ENCODE data around the gene ARFGAP2.
"Not testable (repeated sequence)": the region's sequence is repeated elsewhere in the genome, so short reads cannot be mapped to it uniquely, and the experiment has no call there.

ARFGAP2 gene

GRCh38 chr11:47201015-47201414 lies 24.3 kb upstream of the ARFGAP2 start:
- no peaks in the 10 kb centered on the region for H3K4me1 ChIP-seq (ENCODE audit: insufficient read depth, low read length, poor library complexity, severe bottlenecking)
- no peaks in the 10 kb centered on the region for H3K9me2 ChIP-seq (replicated peaks; ENCODE audit: low read depth, low read length)
- no peaks in the 10 kb centered on the region for H3F3A ChIP-seq (ENCODE audit: low read depth)
- no peak overlapping the region for H3K9ac ChIP-seq (ENCODE audit: low read depth, low read length, poor library complexity, severe bottlenecking)
- TF ChIP-seq EZH2phosphoT487 (IDR thresholded peaks at IDR 0.05; ENCODE audit: borderline replicate concordance) (no peak), CTCF (conservative IDR thresholded peaks at IDR 0.05; ENCODE audit: low read length) (no peak)
- no peaks in the 10 kb centered on the region for H3K79me2 ChIP-seq (ENCODE audit: insufficient read depth, low read length)
- H3K27me3 ChIP-seq (ENCODE audit: insufficient read depth, low read length, poor library complexity, severe bottlenecking), result no peaks in the 10 kb centered on the region
- H4K20me1 ChIP-seq (ENCODE audit: insufficient read depth, low read length, poor library complexity, severe bottlenecking), result no peaks in the 10 kb centered on the region
- no peak overlapping the region for H3K4me3 ChIP-seq (ENCODE audit: low read length, poor library complexity, severe bottlenecking)
- no peaks in the 10 kb centered on the region for H3K9me3 ChIP-seq (ENCODE audit: insufficient read depth, low read depth, low read length)
- no peaks in the 10 kb centered on the region for H3K36me3 ChIP-seq (ENCODE audit: insufficient read depth, low read length)
- H3K4me2 ChIP-seq (ENCODE audit: low read depth, low read length, poor library complexity, severe bottlenecking), result no peak overlapping the region
- H2AFZ ChIP-seq (ENCODE audit: low read length), result no peak overlapping the region

DNA sequence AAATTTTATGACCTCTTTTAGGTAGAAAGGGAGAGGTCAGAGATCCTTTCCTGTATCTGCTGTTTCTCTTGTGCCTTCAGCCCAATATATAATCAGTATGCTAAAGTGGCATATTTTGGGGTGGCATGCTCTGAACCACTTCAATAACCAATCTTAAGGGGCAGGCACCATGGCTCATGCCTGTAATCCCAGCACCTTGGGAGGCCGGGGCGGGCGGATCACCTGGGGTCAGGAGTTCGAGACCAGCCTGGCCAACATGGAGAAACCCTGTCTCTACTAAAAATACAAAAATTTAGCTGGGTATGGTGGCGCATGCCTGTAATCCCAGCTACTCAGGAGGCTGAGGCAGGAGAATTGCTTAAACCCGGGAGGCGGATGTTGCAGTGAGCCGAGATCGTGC lies 21.5 kb upstream of the ARFGAP2 start:
- not testable (repeated sequence) for H4K20me1 ChIP-seq (ENCODE audit: insufficient read depth, low read length, poor library complexity, severe bottlenecking); H3K4me1 ChIP-seq (ENCODE audit: insufficient read depth, low read length, poor library complexity, severe bottlenecking); H3K79me2 ChIP-seq (ENCODE audit: insufficient read depth, low read length); H3K9me3 ChIP-seq (ENCODE audit: insufficient read depth, low read depth, low read length); H3K4me3 ChIP-seq (ENCODE audit: low read length, poor library complexity, severe bottlenecking); H3K27me3 ChIP-seq (ENCODE audit: insufficient read depth, low read length, poor library complexity, severe bottlenecking); H3F3A ChIP-seq (ENCODE audit: low read depth); H3K36me3 ChIP-seq (ENCODE audit: insufficient read depth, low read length); H2AFZ ChIP-seq (ENCODE audit: low read length); H3K9me2 ChIP-seq (replicated peaks; ENCODE audit: low read depth, low read length); H3K9ac ChIP-seq (ENCODE audit: low read depth, low read length, poor library complexity, severe bottlenecking); H3K4me2 ChIP-seq (ENCODE audit: low read depth, low read length, poor library complexity, severe bottlenecking)

GRCh38 chr11:47192111-47192510 lies 15.4 kb upstream of the ARFGAP2 start:
- no peak for TF ChIP-seq EZH2phosphoT487 (IDR thresholded peaks at IDR 0.05; ENCODE audit: borderline replicate concordance)
- no peak for TF ChIP-seq CTCF (conservative IDR thresholded peaks at IDR 0.05; ENCODE audit: low read length)
- Histone ChIP-seq H3K4me2 (ENCODE audit: low read depth, low read length, poor library complexity, severe bottlenecking) (no peak overlapping the region), H3F3A (ENCODE audit: low read depth) (no peaks in the 10 kb centered on the region)

GRCh38 chr11:47191137-47191536 lies 14.5 kb upstream of the ARFGAP2 start:
- H4K20me1 ChIP-seq (ENCODE audit: insufficient read depth, low read length, poor library complexity, severe bottlenecking); H3K79me2 ChIP-seq (ENCODE audit: insufficient read depth, low read length); H3K4me1 ChIP-seq (ENCODE audit: insufficient read depth, low read length, poor library complexity, severe bottlenecking); H3K36me3 ChIP-seq (ENCODE audit: insufficient read depth, low read length); H3K9ac ChIP-seq (ENCODE audit: low read depth, low read length, poor library complexity, severe bottlenecking); H3K4me3 ChIP-seq (ENCODE audit: low read length, poor library complexity, severe bottlenecking); H2AFZ ChIP-seq (ENCODE audit: low read length); H3F3A ChIP-seq (ENCODE audit: low read depth); H3K4me2 ChIP-seq (ENCODE audit: low read depth, low read length, poor library complexity, severe bottlenecking); H3K9me3 ChIP-seq (ENCODE audit: insufficient read depth, low read depth, low read length); H3K9me2 ChIP-seq (replicated peaks; ENCODE audit: low read depth, low read length): not testable (repeated sequence)
- H3K27me3 ChIP-seq (ENCODE audit: insufficient read depth, low read length, poor library complexity, severe bottlenecking), result peaks cover 15% of the 10 kb centered on the region

More at GRCh38 chr11:47192111-47192510, 15.4 kb upstream of the ARFGAP2 start:
- Histone ChIP-seq H3K79me2 (ENCODE audit: insufficient read depth, low read length) (no peaks in the 10 kb centered on the region), H3K9me2 (replicated peaks; ENCODE audit: low read depth, low read length) (no peaks in the 10 kb centered on the region), H2AFZ (ENCODE audit: low read length) (no peak overlapping the region), H3K36me3 (ENCODE audit: insufficient read depth, low read length) (no peaks in the 10 kb centered on the region), H3K27me3 (ENCODE audit: insufficient read depth, low read length, poor library complexity, severe bottlenecking) (peaks cover 8% of the 10 kb centered on the region), H3K9me3 (ENCODE audit: insufficient read depth, low read depth, low read length) (no peaks in the 10 kb centered on the region), H3K9ac (ENCODE audit: low read depth, low read length, poor library complexity, severe bottlenecking) (no peak overlapping the region), H3K4me3 (ENCODE audit: low read length, poor library complexity, severe bottlenecking) (no peak overlapping the region), H4K20me1 (ENCODE audit: insufficient read depth, low read length, poor library complexity, severe bottlenecking) (no peaks in the 10 kb centered on the region), H3K4me1 (ENCODE audit: insufficient read depth, low read length, poor library complexity, severe bottlenecking) (no peaks in the 10 kb centered on the region)

All from Loucy (cell line).